Retinal pigment epithelial cell (primary cell): ENCODE data around the gene ARHGAP26.

Source experiments
- DNase-seq: peaks from one replicate; pipeline ENCODE4 v3.0.0-alpha.2; 2010; ENCODE audit warnings: low read depth
- H3K4me3 ChIP-seq: 2 replicates; pipeline ENCODE4 v1.5.1; 2011; ENCODE audit warnings: mild to moderate bottlenecking, low read length, control low read depth, moderate library complexity
- TF ChIP-seq, protein P1 (sequence below): conservative IDR thresholded peaks from 2 replicates; pipeline ENCODE4 v1.5.1; 2011; ENCODE audit warnings: low read depth, low read length, control low read depth, inconsistent platforms

The ARHGAP26 gene

DNA sequence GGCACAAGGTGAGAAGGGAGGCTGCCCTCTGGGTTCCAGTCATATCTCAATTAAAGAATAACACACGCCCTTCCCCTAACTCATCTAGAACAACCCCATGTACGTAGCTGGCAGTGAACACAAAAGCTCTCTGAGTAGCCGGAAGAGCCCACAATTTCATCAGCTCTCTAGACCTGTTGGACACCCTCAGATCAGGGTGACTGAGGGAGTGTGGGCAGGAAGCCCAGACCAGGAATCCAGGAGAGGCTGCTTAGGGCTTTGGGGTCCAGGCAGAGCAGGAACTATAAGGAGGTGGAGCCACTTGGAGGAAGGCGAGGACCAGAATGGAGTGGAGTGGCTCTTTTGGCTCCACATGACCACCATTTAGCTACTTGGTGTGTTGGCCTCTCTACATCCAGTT, 395.9 kb downstream of the ARHGAP26 start:
- no peak overlapping the region for H3K4me3 ChIP-seq
- TF ChIP-seq, protein P1, sequence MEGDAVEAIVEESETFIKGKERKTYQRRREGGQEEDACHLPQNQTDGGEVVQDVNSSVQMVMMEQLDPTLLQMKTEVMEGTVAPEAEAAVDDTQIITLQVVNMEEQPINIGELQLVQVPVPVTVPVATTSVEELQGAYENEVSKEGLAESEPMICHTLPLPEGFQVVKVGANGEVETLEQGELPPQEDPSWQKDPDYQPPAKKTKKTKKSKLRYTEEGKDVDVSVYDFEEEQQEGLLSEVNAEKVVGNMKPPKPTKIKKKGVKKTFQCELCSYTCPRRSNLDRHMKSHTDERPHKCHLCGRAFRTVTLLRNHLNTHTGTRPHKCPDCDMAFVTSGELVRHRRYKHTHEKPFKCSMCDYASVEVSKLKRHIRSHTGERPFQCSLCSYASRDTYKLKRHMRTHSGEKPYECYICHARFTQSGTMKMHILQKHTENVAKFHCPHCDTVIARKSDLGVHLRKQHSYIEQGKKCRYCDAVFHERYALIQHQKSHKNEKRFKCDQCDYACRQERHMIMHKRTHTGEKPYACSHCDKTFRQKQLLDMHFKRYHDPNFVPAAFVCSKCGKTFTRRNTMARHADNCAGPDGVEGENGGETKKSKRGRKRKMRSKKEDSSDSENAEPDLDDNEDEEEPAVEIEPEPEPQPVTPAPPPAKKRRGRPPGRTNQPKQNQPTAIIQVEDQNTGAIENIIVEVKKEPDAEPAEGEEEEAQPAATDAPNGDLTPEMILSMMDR, result no peak
- no peak for DNase-seq

- H3K4me3 ChIP-seq, result no peak overlapping the region
- DNase-seq, result no peak
- TF ChIP-seq, protein P1, result no peak
Observed at GRCh38 chr5:143166661-143167420, 396.7 kb downstream of the ARHGAP26 start.

DNA sequence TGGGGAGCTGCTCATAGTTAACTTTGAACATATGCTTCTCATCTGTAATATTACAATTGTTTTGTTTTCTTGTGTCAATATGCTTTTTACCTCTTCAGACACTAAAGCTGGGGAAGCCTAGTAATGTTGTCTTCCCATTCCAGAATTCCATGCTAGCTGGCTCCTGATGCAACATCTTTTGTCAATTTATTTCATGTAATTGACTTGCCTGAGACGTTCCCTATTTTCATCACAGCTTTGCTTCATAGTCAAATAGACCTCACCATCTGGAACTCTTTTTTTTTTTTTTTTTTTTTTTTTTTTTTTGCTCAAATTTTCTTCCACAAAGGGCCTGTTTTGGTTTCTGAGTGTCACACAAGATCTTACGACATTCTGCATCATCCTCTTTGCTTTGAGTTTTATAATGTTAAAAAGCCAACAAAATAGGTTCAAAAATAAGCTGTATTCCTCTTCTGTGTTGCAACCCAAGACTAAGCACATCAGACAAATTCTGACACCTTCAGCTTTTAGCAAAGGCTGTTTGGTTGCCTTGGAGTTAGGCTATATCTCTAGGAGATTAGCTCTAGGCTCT, 398.1 kb downstream of the ARHGAP26 start:
- H3K4me3 ChIP-seq, result no peak overlapping the region
- TF ChIP-seq, protein P1, result no peak
- DNase-seq, result no peak

GRCh38 chr5:143168921-143169810, 399.0 kb downstream of the ARHGAP26 start:
- H3K4me3 ChIP-seq, result no peak overlapping the region
- DNase-seq, result no peak
- TF ChIP-seq, protein P1, result no peak

DNA sequence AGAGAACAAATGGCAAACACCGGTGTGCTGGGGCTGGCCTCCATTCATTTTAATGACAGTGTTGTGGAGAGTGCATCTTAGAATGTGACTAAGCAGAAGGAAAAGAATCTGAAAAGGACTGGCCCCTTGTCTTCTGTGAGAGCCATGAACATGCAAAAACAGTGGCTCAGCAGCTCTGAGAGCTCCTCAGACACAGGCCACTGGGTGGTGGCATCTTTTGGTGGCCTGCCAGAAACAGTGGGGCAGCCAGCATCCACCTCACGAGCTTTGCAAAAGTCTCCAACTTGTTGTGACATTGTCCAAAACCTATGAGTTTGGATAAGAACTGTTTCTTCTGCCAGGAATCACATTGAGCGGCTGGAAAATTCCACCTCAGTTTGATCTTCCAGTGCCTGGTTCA, 399.9 kb downstream of the ARHGAP26 start:
- no peak for DNase-seq
- TF ChIP-seq, protein P1, result no peak
- no peak overlapping the region for H3K4me3 ChIP-seq

DNA sequence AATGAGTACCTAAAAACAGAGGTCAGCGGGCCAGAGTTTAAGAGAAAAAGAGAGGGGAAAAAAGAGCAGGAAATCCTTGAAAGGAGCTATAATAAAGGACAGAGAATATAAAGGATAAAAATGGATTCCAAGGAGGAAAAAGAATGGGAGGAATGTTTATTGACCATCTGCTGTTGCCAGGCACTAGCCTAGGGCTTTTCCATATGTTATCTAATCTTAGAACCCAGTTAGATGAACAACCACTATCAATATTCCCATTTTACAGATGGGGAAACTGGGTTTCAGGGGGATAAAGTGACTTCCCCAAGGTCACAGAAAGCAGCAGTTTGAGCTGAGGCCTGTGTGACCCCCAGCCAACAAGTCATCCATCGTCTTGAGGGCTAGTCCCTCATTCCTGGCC, 400.8 kb downstream of the ARHGAP26 start:
- TF ChIP-seq, protein P1, result no peak
- no peak overlapping the region for H3K4me3 ChIP-seq
- DNase-seq, result no peak
